ENCODE results near the gene SDC4.

Gene SDC4

DNA sequence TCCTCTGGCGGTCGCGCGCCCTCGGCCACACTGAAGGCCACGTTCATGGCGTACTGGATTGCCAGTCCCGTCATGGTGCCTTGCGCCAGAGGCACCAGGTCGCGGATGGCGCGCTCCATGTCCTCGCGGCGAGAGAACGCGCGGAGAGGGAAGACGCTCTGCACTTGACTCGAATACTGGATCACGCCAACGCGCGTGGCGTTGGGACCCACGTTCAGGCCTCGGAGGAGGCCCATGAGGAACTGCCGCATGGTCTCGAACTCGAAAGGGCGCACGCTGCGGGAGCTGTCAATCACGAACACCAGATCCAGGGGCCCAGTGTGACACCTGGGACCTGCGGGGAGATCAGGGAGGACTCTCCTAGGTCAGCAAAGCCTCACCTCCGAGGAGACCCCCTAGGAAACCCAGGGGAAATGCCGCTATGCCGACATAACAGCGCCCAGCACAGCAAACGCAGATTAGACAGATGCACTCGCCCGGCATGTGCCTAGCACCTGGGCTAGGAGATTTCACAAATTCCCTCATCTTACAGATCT is 43.7 kb downstream of the SDC4 start:
- H3K27me3 Mint-ChIP-seq = peaks cover 28% of the 10 kb centered on the region
- no peaks in the 10 kb centered on the region for H3K9me3 Mint-ChIP-seq
- H3K4me1 Mint-ChIP-seq = no peaks in the 10 kb centered on the region
- no peak overlapping the region for H3K4me3 Mint-ChIP-seq
- no peaks in the 10 kb centered on the region for H3K36me3 Mint-ChIP-seq
- no peak overlapping the region for H3K27ac Mint-ChIP-seq

GRCh38 chr20:45303586-45304463 is 44.4 kb downstream of the SDC4 start:
- H3K27me3 Mint-ChIP-seq = peaks cover 28% of the 10 kb centered on the region
- H3K9me3 Mint-ChIP-seq = no peaks in the 10 kb centered on the region
- H3K27ac Mint-ChIP-seq = no peak overlapping the region
- no peaks in the 10 kb centered on the region for H3K36me3 Mint-ChIP-seq
- H3K4me1 Mint-ChIP-seq = no peaks in the 10 kb centered on the region
- H3K4me3 Mint-ChIP-seq = no peak overlapping the region

GRCh38 chr20:45301824-45302271 is 46.4 kb downstream of the SDC4 start:
- peaks cover 21% of the 10 kb centered on the region for H3K27me3 Mint-ChIP-seq

DNA sequence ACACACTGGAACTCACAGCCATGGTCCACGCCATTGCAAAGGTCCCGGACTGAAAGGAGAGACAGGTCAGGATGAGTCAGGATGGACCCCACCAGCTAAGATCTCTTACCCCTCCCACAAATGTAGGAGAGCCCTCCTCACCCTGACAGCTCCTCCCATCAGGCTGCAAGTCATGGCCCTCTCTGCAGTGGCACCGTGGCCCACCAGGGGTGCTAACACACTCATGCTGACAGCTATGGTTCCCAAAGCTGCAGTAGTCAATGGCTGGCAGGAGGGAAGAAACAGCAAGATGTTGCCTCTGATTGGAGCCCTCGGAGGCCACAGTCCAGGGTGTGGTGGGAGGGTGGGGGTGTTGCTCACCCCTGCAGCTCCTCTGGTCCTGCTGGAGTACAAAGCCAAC is 47.3 kb downstream of the SDC4 start:
- no peaks in the 10 kb centered on the region for H3K9me3 Mint-ChIP-seq
- H3K27me3 Mint-ChIP-seq = peaks cover 23% of the 10 kb centered on the region

More at GRCh38 chr20:45301824-45302271, 46.4 kb downstream of the SDC4 start:
- Mint-ChIP-seq H3K4me1 (no peaks in the 10 kb centered on the region), H3K4me3 (no peak overlapping the region), H3K9me3 (no peaks in the 10 kb centered on the region), H3K27ac (no peak overlapping the region), H3K36me3 (no peaks in the 10 kb centered on the region)

DNA sequence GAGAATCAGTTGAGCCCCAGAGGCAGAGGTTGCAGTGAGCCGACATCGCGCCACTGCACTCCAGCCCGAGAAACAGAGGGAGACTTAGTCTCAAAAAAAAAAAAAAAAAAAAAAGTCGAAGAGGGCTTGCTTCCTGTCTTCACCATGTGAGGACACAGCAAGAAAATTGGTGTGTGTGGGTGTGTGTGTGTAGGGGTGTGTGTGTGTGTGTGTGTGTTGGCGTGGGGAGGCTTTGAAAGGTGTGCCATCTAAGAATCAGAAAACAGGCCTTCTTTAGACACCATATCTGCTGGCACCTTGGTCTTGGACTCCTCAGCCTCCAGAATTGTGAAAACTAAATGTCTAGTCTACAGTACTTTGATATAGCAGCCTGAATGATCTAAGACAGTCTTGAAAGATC is 48.4 kb downstream of the SDC4 start:
- peaks cover 20% of the 10 kb centered on the region for H3K27me3 Mint-ChIP-seq
- no peaks in the 10 kb centered on the region for H3K4me1 Mint-ChIP-seq
- no peak overlapping the region for H3K27ac Mint-ChIP-seq
- H3K36me3 Mint-ChIP-seq = no peaks in the 10 kb centered on the region
- H3K4me3 Mint-ChIP-seq = no peak overlapping the region
- no peaks in the 10 kb centered on the region for H3K9me3 Mint-ChIP-seq

More for the DNA sequence above, 47.3 kb downstream of the SDC4 start:
- Mint-ChIP-seq H3K36me3 (no peaks in the 10 kb centered on the region), H3K4me1 (no peaks in the 10 kb centered on the region), H3K27ac (no peak overlapping the region), H3K4me3 (no peak overlapping the region)

- peaks cover 4% of the 10 kb centered on the region for H3K4me1 Mint-ChIP-seq
- H3K27me3 Mint-ChIP-seq = peaks cover 18% of the 10 kb centered on the region
- no peaks in the 10 kb centered on the region for H3K36me3 Mint-ChIP-seq
- no peaks in the 10 kb centered on the region for H3K9me3 Mint-ChIP-seq
- no peak overlapping the region for H3K4me3 Mint-ChIP-seq
- H3K27ac Mint-ChIP-seq = no peak overlapping the region
Measured at GRCh38 chr20:45297786-45298497, 50.3 kb downstream of the SDC4 start.

DNA sequence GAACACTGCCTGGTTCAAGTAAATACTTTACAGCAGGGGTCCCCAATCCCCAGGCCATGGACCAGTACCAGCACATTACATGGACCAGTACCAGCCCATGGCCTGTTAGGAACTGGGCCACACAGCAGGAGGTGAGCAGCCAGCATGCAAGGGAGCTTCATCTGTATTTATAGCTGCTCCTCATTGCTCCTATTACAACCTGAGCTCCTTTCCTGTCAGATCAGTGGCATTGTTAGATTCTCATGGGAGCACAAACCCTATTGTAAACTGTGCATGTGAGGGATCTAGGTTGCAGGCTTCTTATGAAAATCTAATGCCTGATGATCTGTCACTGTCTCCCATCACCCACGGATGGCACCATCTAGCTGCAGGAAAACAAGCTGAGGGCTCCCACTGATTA is 53.6 kb downstream of the SDC4 start:
- H3K36me3 Mint-ChIP-seq = no peaks in the 10 kb centered on the region
- H3K4me1 Mint-ChIP-seq = peaks cover 8% of the 10 kb centered on the region
- peaks cover 23% of the 10 kb centered on the region for H3K27me3 Mint-ChIP-seq

GRCh38 chr20:45294003-45294368 is 54.2 kb downstream of the SDC4 start:
- Mint-ChIP-seq H3K9me3 (no peaks in the 10 kb centered on the region), H3K27ac (no peak overlapping the region), H3K4me3 (peak overlapping the region; percentile 78), H3K4me1 (peaks cover 8% of the 10 kb centered on the region), H3K27me3 (peaks cover 23% of the 10 kb centered on the region), H3K36me3 (no peaks in the 10 kb centered on the region)

More for the DNA sequence above, 53.6 kb downstream of the SDC4 start:
- Mint-ChIP-seq H3K9me3 (no peaks in the 10 kb centered on the region), H3K4me3 (no peak overlapping the region), H3K27ac (no peak overlapping the region)

GRCh38 chr20:45293041-45294002 is 54.9 kb downstream of the SDC4 start:
- Mint-ChIP-seq H3K4me3 (peak overlapping the region; percentile 78), H3K27me3 (peaks cover 23% of the 10 kb centered on the region), H3K27ac (no peak overlapping the region), H3K36me3 (no peaks in the 10 kb centered on the region), H3K4me1 (peaks cover 8% of the 10 kb centered on the region), H3K9me3 (no peaks in the 10 kb centered on the region)

- Mint-ChIP-seq H3K9me3 (no peaks in the 10 kb centered on the region), H3K36me3 (no peaks in the 10 kb centered on the region), H3K27ac (no peak overlapping the region), H3K4me1 (peaks cover 8% of the 10 kb centered on the region), H3K4me3 (peak overlapping the region; percentile 34), H3K27me3 (peaks cover 23% of the 10 kb centered on the region)
Measured at GRCh38 chr20:45292343-45292742, 55.9 kb downstream of the SDC4 start.

DNA sequence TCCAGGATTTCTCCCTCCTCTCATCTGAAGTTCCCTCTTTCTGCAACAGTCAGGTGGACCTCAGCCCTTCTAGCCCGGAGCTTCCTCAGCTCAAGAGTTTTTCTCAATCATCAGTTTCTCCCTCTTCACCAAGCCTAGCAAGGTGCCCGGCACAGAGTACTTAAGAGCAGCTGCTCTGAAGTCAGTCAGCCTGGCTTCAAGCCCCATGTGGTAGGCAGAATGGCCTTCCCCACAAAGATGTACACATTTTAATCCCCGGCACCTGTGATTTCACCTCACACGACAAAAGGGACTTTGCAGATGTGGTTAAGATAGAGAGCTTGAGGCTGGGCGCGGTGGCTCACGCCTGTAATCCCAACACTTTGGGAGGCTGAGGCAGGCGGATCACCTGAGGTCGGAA is 56.7 kb downstream of the SDC4 start:
- Mint-ChIP-seq H3K27ac (no peak overlapping the region), H3K36me3 (no peaks in the 10 kb centered on the region), H3K4me3 (no peak overlapping the region), H3K9me3 (no peaks in the 10 kb centered on the region), H3K27me3 (peaks cover 23% of the 10 kb centered on the region), H3K4me1 (peaks cover 8% of the 10 kb centered on the region)

- Mint-ChIP-seq H3K4me3 (no peak overlapping the region), H3K27me3 (peaks cover 19% of the 10 kb centered on the region), H3K27ac (peak overlapping the region; percentile 13)
Measured at GRCh38 chr20:45290677-45291355, 57.4 kb downstream of the SDC4 start.

DNA sequence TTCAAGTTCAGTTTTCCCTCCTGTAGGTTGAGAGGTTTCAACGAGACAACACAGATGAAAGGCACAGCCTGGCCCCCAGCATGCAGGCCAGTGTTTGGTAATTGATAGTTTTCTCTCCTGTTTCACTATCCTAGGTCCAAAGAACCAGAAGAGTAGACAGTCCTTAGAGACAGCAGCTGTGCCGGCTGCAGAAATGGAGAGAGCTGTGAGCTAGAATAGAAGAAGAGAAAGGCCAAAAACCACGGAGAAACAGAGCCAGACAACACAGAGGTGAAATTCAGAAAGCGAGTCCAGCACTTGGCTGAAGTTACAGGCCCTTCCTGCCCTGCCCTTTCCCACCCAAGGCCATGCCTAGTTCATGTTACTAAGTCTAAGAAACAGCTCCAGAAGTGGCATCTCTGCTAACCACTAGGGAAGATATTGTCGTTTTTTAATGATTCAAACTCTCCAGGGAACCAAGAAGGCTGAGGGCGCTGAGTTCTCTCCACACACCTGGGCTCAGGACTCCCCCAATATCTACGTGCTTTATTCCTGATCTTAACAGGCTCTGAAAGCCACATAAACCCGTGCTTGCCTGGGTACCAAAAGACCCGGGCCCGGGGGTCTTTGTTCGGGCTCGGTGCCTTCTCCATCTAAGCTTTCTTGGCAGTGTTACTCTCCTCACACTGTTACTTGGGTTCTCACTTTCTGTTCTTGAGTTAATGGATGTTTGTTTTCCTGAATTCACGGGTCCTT is 58.1 kb downstream of the SDC4 start:
- peaks cover 18% of the 10 kb centered on the region for H3K27me3 Mint-ChIP-seq
- H3K27ac Mint-ChIP-seq = no peak overlapping the region
- H3K9me3 Mint-ChIP-seq = no peaks in the 10 kb centered on the region
- H3K36me3 Mint-ChIP-seq = no peaks in the 10 kb centered on the region
- H3K4me1 Mint-ChIP-seq = peaks cover 8% of the 10 kb centered on the region
- no peak overlapping the region for H3K4me3 Mint-ChIP-seq

More at GRCh38 chr20:45290677-45291355, 57.4 kb downstream of the SDC4 start:
- Mint-ChIP-seq H3K4me1 (peaks cover 8% of the 10 kb centered on the region), H3K9me3 (no peaks in the 10 kb centered on the region), H3K36me3 (no peaks in the 10 kb centered on the region)

DNA sequence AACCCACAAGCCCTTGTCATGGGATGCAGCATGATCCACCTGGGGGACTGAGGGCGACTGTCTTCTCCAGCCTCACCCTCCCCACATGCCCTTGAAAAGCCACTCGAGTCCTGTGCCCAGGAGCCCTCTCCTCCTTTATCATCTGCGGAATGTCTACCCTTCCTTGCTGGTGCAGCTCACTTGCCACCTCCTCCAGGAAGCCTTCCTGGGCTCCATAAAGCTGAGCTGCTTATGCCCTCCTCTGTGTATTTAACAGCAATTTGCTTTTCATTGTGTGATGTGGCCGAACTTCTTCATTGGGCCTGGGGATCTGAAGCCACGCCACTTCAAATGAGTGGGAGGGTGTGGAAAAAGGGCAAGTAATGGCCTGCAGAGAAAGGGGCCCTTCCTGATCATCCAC is 59.4 kb downstream of the SDC4 start:
- Mint-ChIP-seq H3K27ac (peak overlapping the region; percentile 31), H3K36me3 (no peaks in the 10 kb centered on the region), H3K4me1 (peaks cover 5% of the 10 kb centered on the region), H3K27me3 (peaks cover 12% of the 10 kb centered on the region), H3K4me3 (no peak overlapping the region), H3K9me3 (no peaks in the 10 kb centered on the region)
